Stimulated activated CD8-positive, alpha-beta memory T cell treated with anti-CD3 and anti-CD28 coated beads, Interleukin-4, amount 100 ng/mL, for 4 hours (primary cell): ENCODE measurements around the gene DUOX1.

Source experiments
- DNase-seq, 2 donors: peaks; one replicate each; pipeline ENCODE4 v3.0.0-alpha.2; 2020; ENCODE audit warnings: low read depth in 2 of 2, low spot score in 1 of 2

Gene DUOX1

DNA sequence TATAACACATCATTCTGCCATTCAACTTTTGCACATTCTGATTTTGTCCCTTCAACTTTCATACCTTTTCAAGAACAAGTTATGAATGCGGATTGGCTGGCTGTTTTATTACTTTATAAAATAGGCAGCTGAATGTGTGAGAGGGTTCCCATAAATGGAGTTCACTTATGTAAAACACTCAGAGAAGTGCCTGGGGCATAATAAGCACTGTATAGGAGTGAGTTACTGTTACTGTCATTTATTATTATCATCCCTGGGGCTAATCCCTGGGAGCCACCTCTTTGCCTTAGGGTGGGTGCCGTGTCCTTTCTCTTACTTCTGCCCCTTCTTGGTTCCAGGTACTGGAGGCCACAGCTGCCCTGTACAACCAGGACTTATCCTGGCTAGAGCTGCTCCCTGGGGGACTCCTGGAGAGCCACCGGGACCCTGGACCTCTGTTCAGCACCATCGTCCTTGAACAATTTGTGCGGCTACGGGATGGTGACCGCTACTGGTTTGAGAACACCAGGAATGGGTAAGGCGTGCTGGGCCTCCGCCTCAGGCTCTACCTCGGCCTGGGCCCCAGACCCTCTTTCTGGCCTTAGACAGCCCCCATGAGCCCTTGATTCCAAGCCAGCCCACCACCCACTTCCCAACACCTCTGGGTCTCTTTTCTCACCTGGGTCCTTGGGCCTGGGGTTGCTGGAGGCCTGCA lies 10.9 kb downstream of the DUOX1 start:
- DNase-seq, result no peak

DNA sequence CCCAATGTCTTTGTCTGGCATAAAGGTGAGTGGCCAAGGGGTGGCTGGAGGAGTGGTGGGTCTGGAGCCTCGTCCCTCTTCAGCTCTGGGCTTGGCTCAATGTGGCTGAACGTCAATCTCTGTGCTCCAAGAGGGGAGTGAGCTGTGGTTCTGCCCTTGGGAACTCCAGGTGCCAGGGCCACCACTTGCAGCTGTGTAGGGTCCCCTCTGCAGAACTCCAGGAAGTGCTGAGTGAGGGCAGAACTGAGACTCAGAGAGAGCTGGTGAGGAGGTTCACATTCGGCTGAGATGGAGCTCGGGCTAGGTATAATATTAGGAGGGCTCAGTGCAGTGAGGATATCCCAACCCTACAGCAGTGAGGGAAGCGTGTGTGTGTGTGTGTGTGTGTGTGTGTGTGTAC lies 11.6 kb downstream of the DUOX1 start:
- no peak for DNase-seq

DNA sequence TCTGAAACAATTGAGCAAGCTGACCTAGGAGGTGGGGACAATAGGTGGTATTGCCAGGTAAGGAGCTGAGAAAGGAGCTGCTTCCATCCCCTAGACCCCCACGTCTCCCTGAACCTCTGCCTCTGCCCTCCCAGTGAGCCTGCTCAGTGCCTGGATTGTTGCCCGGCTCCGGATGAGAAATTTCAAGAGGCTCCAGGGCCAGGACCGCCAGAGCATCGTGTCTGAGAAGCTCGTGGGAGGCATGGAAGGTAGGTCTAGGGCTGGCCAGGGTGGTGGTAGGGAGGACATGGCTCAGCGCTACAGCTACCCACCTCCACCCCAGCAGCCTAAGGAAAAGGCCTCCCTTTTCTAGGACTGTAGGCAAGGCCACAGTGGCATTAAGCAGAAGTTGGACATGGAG lies 13.3 kb downstream of the DUOX1 start:
- no peak for DNase-seq

DNA sequence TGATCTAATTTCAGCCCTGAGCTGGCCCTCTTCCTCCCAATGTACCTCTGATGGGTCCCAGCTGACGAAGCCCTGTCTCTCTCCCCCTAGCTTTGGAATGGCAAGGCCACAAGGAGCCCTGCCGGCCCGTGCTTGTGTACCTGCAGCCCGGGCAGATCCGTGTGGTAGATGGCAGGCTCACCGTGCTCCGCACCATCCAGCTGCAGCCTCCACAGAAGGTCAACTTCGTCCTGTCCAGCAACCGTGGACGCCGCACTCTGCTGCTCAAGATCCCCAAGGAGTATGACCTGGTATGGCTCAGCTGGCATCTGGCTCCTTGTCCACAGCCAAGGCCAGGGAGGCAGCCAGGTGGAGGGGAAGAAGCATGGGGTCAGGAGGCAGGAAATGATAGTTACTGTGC lies 14.2 kb downstream of the DUOX1 start:
- no peak for DNase-seq

DNA sequence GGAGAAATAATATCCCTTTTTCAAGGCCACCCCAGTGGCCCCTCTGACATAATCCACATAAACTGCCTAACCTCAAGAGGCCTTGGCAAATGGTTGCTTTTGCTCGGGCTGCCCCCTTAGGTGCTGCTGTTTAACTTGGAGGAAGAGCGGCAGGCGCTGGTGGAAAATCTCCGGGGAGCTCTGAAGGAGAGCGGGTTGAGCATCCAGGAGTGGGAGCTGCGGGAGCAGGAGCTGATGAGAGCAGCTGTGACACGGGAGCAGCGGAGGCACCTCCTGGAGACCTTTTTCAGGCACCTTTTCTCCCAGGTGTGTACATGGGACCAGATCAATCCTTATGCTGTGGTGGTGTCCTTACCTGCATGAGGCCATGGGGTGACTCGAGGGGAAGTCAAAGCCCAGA lies 15.0 kb downstream of the DUOX1 start:
- no peak for DNase-seq

DNA sequence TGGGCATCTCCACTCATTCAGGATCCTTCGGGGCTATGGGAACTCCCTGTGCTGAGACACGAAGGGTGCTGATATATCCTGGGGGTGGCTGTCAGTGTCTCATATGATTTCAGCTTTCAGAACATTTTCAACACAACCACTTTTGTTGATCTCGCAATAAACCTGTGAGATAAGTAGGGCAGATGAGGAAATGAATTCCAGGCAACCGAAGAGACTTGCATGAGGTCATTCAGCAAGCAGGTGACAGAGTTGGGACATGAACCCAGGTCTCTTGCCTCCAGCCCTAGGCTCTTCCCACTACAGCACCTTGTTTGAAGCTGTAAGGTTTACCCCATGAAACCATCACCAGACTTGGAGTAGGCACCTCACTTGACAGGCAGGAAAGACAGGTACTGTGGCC lies 16.6 kb downstream of the DUOX1 start:
- no peak for DNase-seq

DNA sequence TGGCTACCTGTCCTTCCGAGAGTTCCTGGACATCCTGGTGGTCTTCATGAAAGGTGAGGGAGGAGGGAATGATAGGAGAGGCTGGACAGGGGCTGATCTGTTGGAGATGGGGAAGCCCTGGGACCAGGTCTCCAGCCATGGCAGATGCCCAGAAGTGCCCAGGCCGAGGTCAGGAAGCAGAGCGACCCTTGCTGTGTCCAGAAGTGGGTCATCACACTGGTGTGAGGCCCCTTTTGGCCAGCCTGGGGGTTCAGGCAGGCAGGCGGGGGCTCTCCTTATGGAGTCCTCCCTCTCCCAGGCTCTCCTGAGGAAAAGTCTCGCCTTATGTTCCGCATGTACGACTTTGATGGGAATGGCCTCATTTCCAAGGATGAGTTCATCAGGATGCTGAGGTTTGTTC lies 17.8 kb downstream of the DUOX1 start:
- no peak for DNase-seq

DNA sequence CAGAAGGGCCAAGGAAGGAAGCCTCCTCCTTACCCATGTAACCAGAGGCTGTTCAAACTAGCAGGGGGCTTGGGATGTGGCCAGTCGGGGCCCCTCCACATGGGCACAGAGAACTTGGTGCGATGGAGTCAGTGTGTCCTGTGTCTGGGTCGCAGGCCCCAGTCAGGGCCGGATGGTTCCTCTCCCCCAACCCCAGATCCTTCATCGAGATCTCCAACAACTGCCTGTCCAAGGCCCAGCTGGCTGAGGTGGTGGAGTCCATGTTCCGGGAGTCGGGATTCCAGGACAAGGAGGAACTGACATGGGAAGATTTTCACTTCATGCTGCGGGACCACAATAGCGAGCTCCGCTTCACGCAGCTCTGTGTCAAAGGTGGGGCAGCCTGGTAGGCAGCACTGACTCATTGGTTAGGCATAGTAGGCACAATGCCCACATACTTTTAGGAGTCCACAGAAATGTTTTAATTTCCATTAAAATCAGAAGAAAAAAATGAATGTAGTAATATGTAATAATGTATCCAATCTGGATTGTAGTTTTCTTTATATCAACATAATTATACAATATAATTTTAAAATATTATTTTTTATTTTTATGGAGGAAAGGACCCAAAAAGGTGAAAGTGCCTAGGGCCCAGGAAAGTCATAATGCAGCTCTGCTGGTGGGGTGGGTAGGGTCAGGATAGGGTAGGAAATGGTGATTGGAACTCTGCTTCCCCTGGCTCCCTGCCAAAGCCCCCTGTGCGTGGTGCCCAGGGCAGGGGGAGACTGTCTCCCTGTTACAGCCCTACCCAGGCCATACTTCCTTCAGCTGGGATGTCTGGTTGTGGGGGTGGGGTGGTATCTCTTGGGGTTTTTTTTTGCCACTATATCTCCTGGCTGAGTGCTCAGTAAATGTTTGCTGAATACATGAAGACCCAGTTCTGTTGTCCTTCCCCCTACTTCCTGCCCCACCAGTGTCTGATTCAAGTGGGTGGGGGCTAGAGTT lies 18.6 kb downstream of the DUOX1 start:
- no peak for DNase-seq

DNA sequence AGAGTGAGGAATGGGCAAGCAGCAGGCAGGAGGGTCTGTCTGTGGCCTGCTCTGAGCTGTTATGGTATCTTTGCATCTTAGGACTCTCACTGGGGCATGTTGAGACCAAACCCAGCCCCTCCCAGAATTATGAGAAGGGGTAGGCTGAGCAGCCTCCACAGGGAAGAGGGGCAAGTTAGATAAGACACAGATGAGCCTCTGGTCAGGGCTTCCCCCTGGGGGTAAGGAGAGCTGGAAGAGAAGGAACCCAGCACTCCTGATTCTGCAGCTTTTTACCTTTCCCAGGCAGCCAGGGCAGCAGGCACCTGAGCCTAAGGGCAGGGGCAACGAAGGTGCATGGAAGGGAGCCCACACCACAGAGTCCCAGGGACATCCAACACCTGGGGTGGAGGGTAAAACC lies 19.3 kb downstream of the DUOX1 start:
- no peak for DNase-seq

DNA sequence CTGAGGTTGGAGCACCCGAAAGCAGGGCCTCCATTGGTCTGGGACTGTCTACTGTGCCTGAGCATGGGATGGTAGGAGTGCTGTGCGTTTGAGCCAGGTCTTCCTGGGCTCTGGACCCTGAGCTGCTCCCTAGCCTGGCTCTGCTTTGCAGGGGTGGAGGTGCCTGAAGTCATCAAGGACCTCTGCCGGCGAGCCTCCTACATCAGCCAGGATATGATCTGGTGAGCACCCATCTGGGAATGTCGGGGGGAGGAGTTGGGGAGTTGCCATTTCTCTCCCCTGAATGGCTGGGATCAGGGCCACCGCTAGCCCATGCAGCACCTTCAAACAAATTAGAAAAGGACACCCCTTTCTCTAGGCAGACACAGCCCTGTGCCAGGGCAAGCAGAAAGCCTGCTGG lies 20.7 kb downstream of the DUOX1 start:
- no peak for DNase-seq

DNA sequence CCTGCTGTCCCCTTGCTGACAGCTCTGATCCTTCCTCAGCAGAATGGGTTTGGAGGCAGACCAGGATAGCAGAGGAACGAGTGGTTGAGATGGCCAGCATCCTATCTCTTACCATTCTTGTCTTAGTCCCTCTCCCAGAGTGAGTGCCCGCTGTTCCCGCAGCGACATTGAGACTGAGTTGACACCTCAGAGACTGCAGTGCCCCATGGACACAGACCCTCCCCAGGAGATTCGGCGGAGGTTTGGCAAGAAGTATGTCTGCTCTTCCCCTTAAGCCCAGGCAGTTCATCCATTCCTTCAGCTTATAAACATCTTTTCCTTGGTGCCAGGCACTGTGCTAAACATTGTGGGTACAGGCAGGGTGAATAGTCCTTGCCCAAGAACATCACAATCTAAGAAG lies 21.2 kb downstream of the DUOX1 start:
- DNase-seq, result no peak

DNA sequence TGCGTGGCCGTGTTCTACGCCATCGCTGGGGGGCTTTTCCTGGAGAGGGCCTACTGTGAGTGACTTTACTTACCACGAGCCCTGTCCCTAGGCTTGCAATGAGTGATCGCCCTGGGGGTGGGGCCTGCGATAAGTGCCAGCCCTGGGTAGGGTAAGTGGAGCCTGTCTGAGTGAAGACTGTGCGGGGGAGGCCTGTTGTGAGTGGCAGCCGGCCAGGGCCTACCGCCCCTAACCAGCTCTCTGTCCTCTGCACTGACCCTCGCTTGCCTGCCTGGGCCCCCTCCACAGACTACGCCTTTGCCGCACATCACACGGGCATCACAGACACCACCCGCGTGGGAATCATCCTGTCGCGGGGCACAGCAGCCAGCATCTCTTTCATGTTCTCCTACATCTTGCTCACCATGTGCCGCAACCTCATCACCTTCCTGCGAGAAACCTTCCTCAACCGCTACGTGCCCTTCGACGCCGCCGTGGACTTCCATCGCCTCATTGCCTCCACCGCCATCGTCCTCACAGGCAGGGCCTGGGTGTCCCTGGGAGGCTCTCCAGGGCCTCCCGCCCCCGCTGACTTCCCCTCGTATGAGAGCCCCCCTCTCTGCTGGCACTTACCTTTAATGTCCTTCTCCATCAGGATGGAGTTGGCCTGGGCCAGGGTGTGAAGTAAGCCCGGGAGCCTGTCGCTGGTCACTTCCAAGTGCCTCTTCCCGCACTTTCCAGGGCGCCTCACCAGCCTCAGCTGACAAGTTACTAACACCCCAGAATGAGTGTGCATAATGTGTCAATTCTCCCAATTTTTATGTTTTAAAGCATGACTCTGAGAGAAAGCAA lies 22.4 kb downstream of the DUOX1 start:
- no peak for DNase-seq

DNA sequence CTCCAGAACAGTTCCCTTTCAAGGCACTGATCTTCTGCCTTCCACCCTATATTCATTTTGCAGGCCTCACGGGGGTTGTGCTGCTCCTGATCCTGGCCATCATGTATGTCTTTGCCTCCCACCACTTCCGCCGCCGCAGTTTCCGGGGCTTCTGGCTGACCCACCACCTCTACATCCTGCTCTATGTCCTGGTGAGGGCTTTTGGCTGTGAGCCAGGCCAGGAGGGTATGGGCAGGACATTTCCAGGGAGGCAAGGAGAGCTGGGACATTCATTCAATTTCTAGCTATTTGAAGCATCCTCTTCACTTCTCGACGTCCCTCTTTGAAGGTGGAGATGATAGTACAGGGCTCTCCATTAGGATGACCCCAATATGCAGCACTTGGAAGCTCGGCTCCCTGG lies 25.9 kb downstream of the DUOX1 start:
- DNase-seq, result no peak

DNA sequence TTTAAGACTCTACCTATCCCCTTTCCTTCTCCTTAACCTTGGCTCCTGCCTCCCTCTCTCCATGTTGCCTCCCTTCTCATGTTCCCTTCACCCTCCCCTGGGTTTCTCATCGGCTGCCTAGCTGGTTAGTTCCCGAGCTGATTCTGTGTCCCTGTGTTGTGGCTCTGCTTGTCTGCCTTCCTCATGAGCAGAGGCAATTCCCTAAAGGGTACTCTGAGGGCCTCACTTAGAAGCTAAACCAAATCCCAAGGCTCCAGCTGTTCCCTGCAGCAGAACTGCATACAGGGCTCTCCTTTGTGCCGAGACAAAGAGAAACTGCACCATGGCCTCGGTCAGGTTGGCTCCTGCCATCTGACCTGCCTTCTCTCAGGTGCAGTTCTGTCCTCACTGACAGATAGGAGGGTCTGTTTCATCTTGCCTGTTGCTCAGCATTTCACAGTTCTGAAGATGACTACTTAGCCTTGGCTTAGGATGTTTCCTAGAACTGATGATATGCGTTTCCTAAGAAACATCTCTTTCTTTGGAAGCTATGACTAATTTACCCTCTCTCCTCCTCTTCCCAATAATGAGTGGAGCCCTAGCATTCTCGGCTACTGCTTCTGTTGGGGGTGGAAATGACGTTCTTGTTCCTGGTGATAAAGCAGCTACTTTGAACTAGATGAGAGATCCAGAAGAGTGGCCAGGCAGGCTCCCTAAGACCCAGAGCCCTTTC lies 27.1 kb downstream of the DUOX1 start:
- no peak for DNase-seq

DNA sequence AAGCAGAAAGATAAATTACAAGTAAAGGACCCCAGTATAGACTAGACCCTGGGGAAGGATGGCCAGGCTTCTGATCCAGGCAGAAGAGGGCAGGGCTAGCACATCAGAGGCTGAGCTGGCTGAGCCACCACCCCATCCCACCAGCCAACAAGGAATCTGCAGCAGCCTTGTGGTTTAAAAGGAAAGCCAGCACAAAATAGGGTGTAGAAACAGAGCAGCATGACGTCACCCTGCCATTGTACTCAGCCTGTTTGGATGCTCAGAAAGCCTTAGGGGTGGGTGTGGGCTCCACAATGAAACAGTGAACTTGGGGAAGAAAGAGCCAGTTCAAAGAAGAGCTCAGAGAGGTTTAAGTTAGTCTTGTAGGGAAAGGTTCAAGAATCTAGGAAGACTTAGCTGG lies 28.2 kb downstream of the DUOX1 start:
- no peak for DNase-seq

DNA sequence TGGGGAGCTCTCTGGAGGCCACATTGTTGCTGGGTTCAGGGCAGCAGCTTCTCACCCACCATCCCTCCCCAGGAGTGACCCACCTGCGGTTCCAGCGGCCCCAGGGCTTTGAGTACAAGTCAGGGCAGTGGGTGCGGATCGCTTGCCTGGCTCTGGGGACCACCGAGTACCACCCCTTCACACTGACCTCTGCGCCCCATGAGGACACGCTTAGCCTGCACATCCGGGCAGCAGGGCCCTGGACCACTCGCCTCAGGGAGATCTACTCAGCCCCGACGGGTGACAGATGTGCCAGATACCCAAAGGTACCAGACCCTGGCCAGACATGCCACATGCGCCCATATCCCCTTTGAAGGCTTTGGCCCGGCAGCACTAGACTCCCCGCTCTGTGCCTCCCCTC lies 31.9 kb downstream of the DUOX1 start:
- DNase-seq, result no peak

DNA sequence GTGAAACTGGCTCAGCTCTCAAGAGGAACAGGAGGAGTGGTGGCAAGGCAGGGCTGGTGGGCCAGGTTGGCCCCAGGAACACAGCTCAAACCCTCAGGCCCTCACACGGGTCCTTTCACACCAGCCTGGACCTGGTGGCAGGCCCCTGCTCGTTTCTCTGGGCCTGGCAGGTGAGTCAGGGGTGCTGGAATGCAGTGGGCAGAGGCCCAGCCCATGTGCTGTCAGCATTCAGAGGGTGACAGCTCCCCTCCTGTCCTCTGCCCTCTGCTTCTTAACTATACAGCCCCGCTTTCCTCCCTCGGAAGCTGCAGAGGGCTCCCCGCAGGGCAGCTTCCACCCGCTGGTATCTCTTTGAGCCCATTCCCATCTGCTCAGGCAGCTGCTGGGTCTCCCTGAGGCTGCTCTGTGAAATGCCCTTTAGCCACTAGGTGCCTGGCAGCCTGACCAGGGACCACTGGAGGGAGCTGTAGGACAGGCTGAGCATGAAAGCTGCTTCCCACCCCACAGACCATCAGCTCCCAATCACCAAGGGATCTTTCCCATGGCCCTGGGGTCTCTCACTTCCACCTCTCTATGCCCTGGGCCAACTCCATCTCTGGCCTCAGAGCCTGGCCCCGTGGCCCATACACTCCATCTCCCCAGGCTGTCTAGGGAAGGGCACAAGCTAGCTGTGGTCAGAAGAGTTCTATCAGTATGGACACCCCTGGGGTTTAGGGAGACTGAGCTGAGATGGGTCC lies 33.1 kb downstream of the DUOX1 start:
- peak; percentile 32 to 37 for DNase-seq

DNA sequence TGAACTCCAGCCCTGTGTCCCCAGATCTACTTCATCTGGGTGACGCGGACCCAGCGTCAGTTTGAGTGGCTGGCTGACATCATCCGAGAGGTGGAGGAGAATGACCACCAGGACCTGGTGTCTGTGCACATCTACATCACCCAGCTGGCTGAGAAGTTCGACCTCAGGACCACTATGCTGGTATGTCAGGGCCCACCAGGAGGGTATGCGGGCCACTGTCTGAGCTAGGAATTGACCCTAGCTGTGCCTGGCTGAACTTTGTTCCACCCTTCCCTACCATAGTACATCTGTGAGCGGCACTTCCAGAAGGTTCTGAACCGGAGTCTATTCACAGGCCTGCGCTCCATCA lies 33.7 kb downstream of the DUOX1 start:
- no peak for DNase-seq

DNA sequence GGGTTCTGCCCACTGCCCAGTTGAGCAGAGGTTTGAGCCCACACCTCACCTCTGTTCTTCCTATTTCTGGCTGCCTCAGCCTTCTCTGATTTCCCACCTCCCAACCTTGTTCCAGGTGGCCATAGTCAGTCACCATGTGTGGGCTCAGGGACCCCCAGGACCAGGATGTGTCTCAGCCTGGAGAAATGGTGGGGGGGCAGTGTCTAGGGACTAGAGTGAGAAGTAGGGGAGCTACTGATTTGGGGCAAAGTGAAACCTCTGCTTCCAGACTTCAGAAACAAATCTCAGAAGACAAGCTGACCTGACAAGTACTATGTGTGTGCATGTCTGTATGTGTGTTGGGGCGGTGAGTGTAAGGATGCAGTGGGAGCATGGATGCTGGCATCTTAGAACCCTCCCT lies 35.1 kb downstream of the DUOX1 start:
- no peak for DNase-seq

DNA sequence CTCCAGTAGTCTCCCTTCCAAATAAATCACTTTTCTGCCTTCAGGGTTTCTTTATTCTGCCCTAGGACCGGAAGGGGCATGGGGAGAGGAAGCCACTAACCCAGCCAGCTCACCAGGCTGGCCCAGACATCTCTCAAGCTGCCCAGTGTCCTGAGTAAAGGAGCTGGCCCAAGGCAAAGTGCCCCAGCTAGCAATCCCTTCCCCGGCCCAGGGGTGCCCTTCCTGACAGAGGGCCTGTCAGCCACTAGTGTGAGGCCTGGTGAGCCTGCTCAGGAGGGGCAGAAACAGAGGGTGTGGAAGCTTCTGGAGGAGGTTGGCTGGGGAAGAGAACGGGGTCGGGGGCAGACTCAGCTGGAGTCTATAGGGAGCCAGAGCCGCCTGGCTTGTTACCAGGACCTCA lies 35.7 kb downstream of the DUOX1 start:
- DNase-seq, result no peak
